Pancreas (tissue), 10 donors: ENCODE data around the gene ARHGAP11A. TPM values are rescaled to one million over a fixed set of nuclear protein-coding genes. Genes with fewer than 3 reads are reported as not detected.
A peak's percentile ranks its signal among the peaks of the same experiment; 100 is the strongest.

Experiments
- ATAC-seq, 4 donors: fragments of 200-7000 bp; cut with Tn5 transposase; one replicate each; pipeline versions ENCODE4 v1.8.0 to v1.9.1; 2020; ENCODE audit warnings: mild to moderate bottlenecking in 4 of 4, moderate library complexity in 4 of 4
- DNase-seq, 6 donors: peaks; one replicate each; pipeline ENCODE4 v3.0.0-alpha.2; 2020
- FAIRE-seq: peaks from 2 replicates; lab custom pipeline; 2012; peaks lifted over from hg19 to GRCh38; lab: Jason Lieb, UNC
- H3K27ac ChIP-seq, 4 donors: fragments of 200-600 bp; sonication (generic); 1 replicate in 3 of 4; 2 replicates in 1 of 4; pipeline versions ENCODE4 v1.5.0 to v1.8.0; 2020
- H3K27me3 ChIP-seq, 4 donors: fragments of 200-600 bp; one replicate each; pipeline ENCODE4 v1.8.0; 2021
- H3K36me3 ChIP-seq, 3 donors: fragments of 200-600 bp; sonication (generic) in 1 of 3; one replicate each; pipeline versions ENCODE4 v1.5.0 to v1.8.0; 2020 to 2021
- H3K4me1 ChIP-seq, 3 donors: fragments of 200-600 bp; one replicate each; pipeline ENCODE4 v1.8.0; 2021
- H3K4me3 ChIP-seq, 4 donors: fragments of 200-600 bp; sonication (generic) in 2 of 4; one replicate each; pipeline versions ENCODE4 v1.5.0 to v1.8.0; 2020 to 2021
- H3K9me3 ChIP-seq, 4 donors: fragments of 200-600 bp; one replicate each; pipeline ENCODE4 v1.8.0; 2021
- CTCF ChIP-seq, 4 donors: fragments of 200-600 bp; sonication (generic) in 3 of 4; IDR thresholded peaks; one replicate each; pipeline versions ENCODE4 v1.5.0 to v1.8.0; 2021; ENCODE audit warnings: antibody characterized with exemption in 4 of 4
- WGBS, 2 donors: extraction: QIAGEN DNeasy Blood & Tissue Kit; methylation state at CpG; one replicate each; pipeline ENCODE4 v1.1.7; 2013; 5-methylcytosine and 5-hydroxymethylcytosine counted together
- intact Hi-C, 3 donors: fragments of 100-400 bp; cut with DNase I; formaldehyde crosslinking; loops; one replicate each; pipeline versions ENCODE4 v1.11.1 to v1.14.2; 2022
- polyA plus RNA-seq, 2 donors: library from polyadenylated mRNA; stranded (reverse); fragments of 200-250 nt; gene quantifications; one replicate each; pipeline ENCODE4 v1.2.3, GENCODE V29; 2013
- total RNA-seq, 6 donors: library from RNA; stranded (reverse); fragmentation: NEBNext Ultra II Directional in 4 of 6; extraction: Animal tissue kit (Norgen Biotek cat#: 25700) in 4 of 6; gene quantifications; one replicate each; pipeline versions ENCODE4 v1.2.1 to v1.2.4, GENCODE V29; 2021 to 2023
- donor health status: healthy with polysubstance abuse.
- donor health status: DM: no; HTN: no; CAD: no; lungs with moderate emphysema.
- donor health status: DM: no; HTN: no; CAD: no.
- donor health status: control.
- donor health status: control.
- donor health status: Bipolar disorder and iron deficiency.
- donor health status: DM: yes; HTN: yes; CAD: no.
- donor health status: DM: no; HTN: no; CAD: no.
- donor health status: DM: no; HTN: no; CAD: no.
- donor health status: DM: yes; HTN: yes; CAD: no.

The ARHGAP11A gene
- total and polyA plus RNA-seq, 8 donors, result 0.80 to 3.4 (median 3.1) TPM

GRCh38 chr15:32671339-32672325 lies 56.3 kb downstream of the ARHGAP11A start:
- TF ChIP-seq CTCF (IDR thresholded peaks at IDR 0.05), result no peak
- H3K36me3 ChIP-seq, result no peaks in the 10 kb centered on the region
- H3K27me3 ChIP-seq, result no peaks in the 10 kb centered on the region
- no peaks in the 10 kb centered on the region for H3K4me1 ChIP-seq
- no peak overlapping the region for H3K27ac ChIP-seq
- FAIRE-seq (no peak), ATAC-seq (no peak), DNase-seq (no peak)
- intact Hi-C loops, result no loop called here
- no peak overlapping the region for H3K4me3 ChIP-seq
- WGBS, 2 donors, result 95 to 97% methylated on average over 28 to 29 of the region's 29 CpGs
- H3K9me3 ChIP-seq, result no peaks in the 10 kb centered on the region

GRCh38 chr15:32674681-32675080 lies 59.4 kb downstream of the ARHGAP11A start:
- intact Hi-C loops, result no loop called here
- Histone ChIP-seq H3K27ac (no peak overlapping the region), H3K27me3 (no peaks in the 10 kb centered on the region), H3K9me3 (no peaks in the 10 kb centered on the region), H3K4me3 (no peak overlapping the region), H3K4me1 (peaks cover 3 to 9% (median 7%) of the 10 kb centered on the region in 3 donors), H3K36me3 (no peaks in the 10 kb centered on the region)
- 97% methylated on average over 2 of the region's 2 CpGs for WGBS, 2 donors
- TF ChIP-seq CTCF (IDR thresholded peaks at IDR 0.05), result no peak
- FAIRE-seq, result no peak
- no peak for DNase-seq
- no peak for ATAC-seq

- no peak for DNase-seq
- FAIRE-seq, result no peak
- Histone ChIP-seq H3K9me3 (no peaks in the 10 kb centered on the region), H3K4me1 (peaks cover 3 to 9% (median 7%) of the 10 kb centered on the region in 3 donors), H3K27ac (no peak overlapping the region), H3K4me3 (no peak overlapping the region), H3K36me3 (no peaks in the 10 kb centered on the region), H3K27me3 (no peaks in the 10 kb centered on the region)
- TF ChIP-seq CTCF (IDR thresholded peaks at IDR 0.05), result no peak
- ATAC-seq, result peak in 1 of 4 donors; percentile 26
- intact Hi-C loops, result no loop called here
- WGBS, 2 donors, result 68 to 73% methylated on average over 6 of the region's 6 CpGs
These were observed 60.2 kb downstream of the ARHGAP11A start for GRCh38 chr15:32675466-32675865.

GRCh38 chr15:32676169-32676568 lies 60.9 kb downstream of the ARHGAP11A start:
- Histone ChIP-seq H3K27me3 (no peaks in the 10 kb centered on the region), H3K4me3 (no peak overlapping the region), H3K27ac (no peak overlapping the region), H3K4me1 (peaks cover 3 to 9% (median 7%) of the 10 kb centered on the region in 3 donors), H3K9me3 (no peaks in the 10 kb centered on the region), H3K36me3 (no peaks in the 10 kb centered on the region)
- 57 to 58% methylated on average over 2 of the region's 2 CpGs for WGBS, 2 donors
- ATAC-seq (peak in 1 of 4 donors; percentile 42), FAIRE-seq (no peak), DNase-seq (no peak)
- intact Hi-C loops, result no loop called here
- TF ChIP-seq CTCF (IDR thresholded peaks at IDR 0.05), result no peak
